ENCODE measurements around the gene GRIP1. TPM values are rescaled to one million over a fixed set of nuclear protein-coding genes. Genes with fewer than 3 reads are reported as not detected.

Gene GRIP1
- total and polyA plus RNA-seq, 4 donors = 0.38 to 3.4 (median 1.3) TPM

GRCh38 chr12:66697404-66697803 lies 18.5 kb upstream of the GRIP1 start:
- Histone ChIP-seq H3K9me3 (ENCODE audit: control insufficient read depth, low read length) (no peaks in the 10 kb centered on the region), H3K27ac (ENCODE audit: low read depth in 1 of 2, low read length in 2 of 2) (no peak overlapping the region), H3K27me3 (ENCODE audit: control insufficient read depth in 1 of 2, insufficient read depth in 2 of 2, low read length in 1 of 2) (no peaks in the 10 kb centered on the region), H3K36me3 (ENCODE audit: control insufficient read depth in 1 of 2, insufficient read depth in 2 of 2, low read length in 1 of 2) (no peaks in the 10 kb centered on the region), H3K4me3 (ENCODE audit: low read length in 2 of 2) (no peak overlapping the region), H3K4me1 (ENCODE audit: control insufficient read depth in 1 of 2, insufficient read depth in 2 of 2, low read length in 2 of 2) (no peaks in the 10 kb centered on the region)
- ATAC-seq (ENCODE audit: low FRiP score) = no peak
- DNase-seq = no peak
- 68 to 77% methylated on average over 3 of the region's 3 CpGs for WGBS, 2 donors
- intact Hi-C loops (cut with DNase I) = no loop called here

GRCh38 chr12:66694666-66695613 lies 16.1 kb upstream of the GRIP1 start:
- DNase-seq (no peak), ATAC-seq (ENCODE audit: low FRiP score) (no peak)
- no peaks in the 10 kb centered on the region for H3K4me1 ChIP-seq (ENCODE audit: control insufficient read depth in 1 of 2, insufficient read depth in 2 of 2, low read length in 2 of 2)
- intact Hi-C loops (cut with DNase I) = loop anchor here in 1 of 2 donors (5.0 kb wide), 1 partner anchor 423 kb away; no protein-coding TSS in a partner anchor
- H3K36me3 ChIP-seq (ENCODE audit: control insufficient read depth in 1 of 2, insufficient read depth in 2 of 2, low read length in 1 of 2) = no peaks in the 10 kb centered on the region
- no peak overlapping the region for H3K27ac ChIP-seq (ENCODE audit: low read depth in 1 of 2, low read length in 2 of 2)
- H3K4me3 ChIP-seq (ENCODE audit: low read length in 2 of 2) = no peak overlapping the region
- 64 to 67% methylated on average over 5 of the region's 5 CpGs for WGBS, 2 donors
- no peaks in the 10 kb centered on the region for H3K27me3 ChIP-seq (ENCODE audit: control insufficient read depth in 1 of 2, insufficient read depth in 2 of 2, low read length in 1 of 2)
- no peaks in the 10 kb centered on the region for H3K9me3 ChIP-seq (ENCODE audit: control insufficient read depth, low read length)

- H3K27me3 ChIP-seq (ENCODE audit: control insufficient read depth in 1 of 2, insufficient read depth in 2 of 2, low read length in 1 of 2) = no peaks in the 10 kb centered on the region
- intact Hi-C loops (cut with DNase I) = loop anchor here in 1 of 2 donors (5.0 kb wide), 1 partner anchor 422 kb away; no protein-coding TSS in a partner anchor
Measured at GRCh38 chr12:66693901-66694513, 15.1 kb upstream of the GRIP1 start.

GRCh38 chr12:66692986-66693385 lies 14.1 kb upstream of the GRIP1 start:
- Histone ChIP-seq H3K9me3 (ENCODE audit: control insufficient read depth, low read length) (no peaks in the 10 kb centered on the region), H3K27me3 (ENCODE audit: control insufficient read depth in 1 of 2, insufficient read depth in 2 of 2, low read length in 1 of 2) (no peaks in the 10 kb centered on the region), H3K4me1 (ENCODE audit: control insufficient read depth in 1 of 2, insufficient read depth in 2 of 2, low read length in 2 of 2) (no peaks in the 10 kb centered on the region), H3K36me3 (ENCODE audit: control insufficient read depth in 1 of 2, insufficient read depth in 2 of 2, low read length in 1 of 2) (no peaks in the 10 kb centered on the region), H3K4me3 (ENCODE audit: low read length in 2 of 2) (no peak overlapping the region), H3K27ac (ENCODE audit: low read depth in 1 of 2, low read length in 2 of 2) (no peak overlapping the region)
- 66 to 72% methylated on average over 4 of the region's 4 CpGs for WGBS, 2 donors
- intact Hi-C loops (cut with DNase I) = loop anchor here in 1 of 2 donors (5.0 kb wide), 1 partner anchor 421 kb away; no protein-coding TSS in a partner anchor
- ATAC-seq (ENCODE audit: low FRiP score) (no peak), DNase-seq (no peak)

More at GRCh38 chr12:66693901-66694513, 15.1 kb upstream of the GRIP1 start:
- Histone ChIP-seq H3K4me3 (ENCODE audit: low read length in 2 of 2) (no peak overlapping the region), H3K9me3 (ENCODE audit: control insufficient read depth, low read length) (no peaks in the 10 kb centered on the region), H3K27ac (ENCODE audit: low read depth in 1 of 2, low read length in 2 of 2) (no peak overlapping the region), H3K36me3 (ENCODE audit: control insufficient read depth in 1 of 2, insufficient read depth in 2 of 2, low read length in 1 of 2) (no peaks in the 10 kb centered on the region), H3K4me1 (ENCODE audit: control insufficient read depth in 1 of 2, insufficient read depth in 2 of 2, low read length in 2 of 2) (no peaks in the 10 kb centered on the region)
- WGBS, 2 donors = 0% methylated on average over 1 of the region's 1 CpG
- DNase-seq (no peak), ATAC-seq (ENCODE audit: low FRiP score) (peak; percentile 76)

- H3K36me3 ChIP-seq (ENCODE audit: control insufficient read depth in 1 of 2, insufficient read depth in 2 of 2, low read length in 1 of 2) = no peaks in the 10 kb centered on the region
- 83 to 86% methylated on average over 1 of the region's 1 CpG for WGBS, 2 donors
- no peak for ATAC-seq (ENCODE audit: low FRiP score)
- no peak overlapping the region for H3K4me3 ChIP-seq (ENCODE audit: low read length in 2 of 2)
- H3K9me3 ChIP-seq (ENCODE audit: control insufficient read depth, low read length) = no peaks in the 10 kb centered on the region
- H3K4me1 ChIP-seq (ENCODE audit: control insufficient read depth in 1 of 2, insufficient read depth in 2 of 2, low read length in 2 of 2) = no peaks in the 10 kb centered on the region
- H3K27me3 ChIP-seq (ENCODE audit: control insufficient read depth in 1 of 2, insufficient read depth in 2 of 2, low read length in 1 of 2) = no peaks in the 10 kb centered on the region
- H3K27ac ChIP-seq (ENCODE audit: low read depth in 1 of 2, low read length in 2 of 2) = no peak overlapping the region
- intact Hi-C loops (cut with DNase I) = loop anchor here in 1 of 2 donors (5.0 kb wide), 1 partner anchor 420 kb away; no protein-coding TSS in a partner anchor
- DNase-seq = no peak
Measured at GRCh38 chr12:66692170-66692569, 13.3 kb upstream of the GRIP1 start.

- Histone ChIP-seq H3K27me3 (ENCODE audit: control insufficient read depth in 1 of 2, insufficient read depth in 2 of 2, low read length in 1 of 2) (no peaks in the 10 kb centered on the region), H3K4me1 (ENCODE audit: control insufficient read depth in 1 of 2, insufficient read depth in 2 of 2, low read length in 2 of 2) (no peaks in the 10 kb centered on the region), H3K36me3 (ENCODE audit: control insufficient read depth in 1 of 2, insufficient read depth in 2 of 2, low read length in 1 of 2) (no peaks in the 10 kb centered on the region), H3K9me3 (ENCODE audit: control insufficient read depth, low read length) (no peaks in the 10 kb centered on the region), H3K27ac (ENCODE audit: low read depth in 1 of 2, low read length in 2 of 2) (no peak overlapping the region), H3K4me3 (ENCODE audit: low read length in 2 of 2) (no peak overlapping the region)
- WGBS, 2 donors = 59 to 63% methylated on average over 8 of the region's 8 CpGs
- DNase-seq (no peak), ATAC-seq (ENCODE audit: low FRiP score) (peak; percentile 41)
- intact Hi-C loops (cut with DNase I) = loop anchor here in 1 of 2 donors (10.0 kb wide), 1 partner anchor 414 kb away; no protein-coding TSS in a partner anchor
Measured at GRCh38 chr12:66688846-66689439, 10.1 kb upstream of the GRIP1 start.

- 90 to 96% methylated on average over 6 of the region's 6 CpGs for WGBS, 2 donors
- Histone ChIP-seq H3K4me1 (ENCODE audit: control insufficient read depth in 1 of 2, insufficient read depth in 2 of 2, low read length in 2 of 2) (no peaks in the 10 kb centered on the region), H3K36me3 (ENCODE audit: control insufficient read depth in 1 of 2, insufficient read depth in 2 of 2, low read length in 1 of 2) (no peaks in the 10 kb centered on the region), H3K27me3 (ENCODE audit: control insufficient read depth in 1 of 2, insufficient read depth in 2 of 2, low read length in 1 of 2) (no peaks in the 10 kb centered on the region), H3K9me3 (ENCODE audit: control insufficient read depth, low read length) (no peaks in the 10 kb centered on the region), H3K27ac (ENCODE audit: low read depth in 1 of 2, low read length in 2 of 2) (no peak overlapping the region), H3K4me3 (ENCODE audit: low read length in 2 of 2) (no peak overlapping the region)
- no peak for ATAC-seq (ENCODE audit: low FRiP score)
- intact Hi-C loops (cut with DNase I) = loop anchor here (2.0 to 10.0 kb wide), 2 partner anchors 23 to 409 kb away; no protein-coding TSS in a partner anchor
- DNase-seq = no peak
Measured at GRCh38 chr12:66684222-66684621, 5.3 kb upstream of the GRIP1 start.

GRCh38 chr12:66683822-66684221 lies 4.9 kb upstream of the GRIP1 start:
- 94 to 95% methylated on average over 3 of the region's 3 CpGs for WGBS, 2 donors
- H3K4me1 ChIP-seq (ENCODE audit: control insufficient read depth in 1 of 2, insufficient read depth in 2 of 2, low read length in 2 of 2) = peaks cover 0 to 2% of the 10 kb centered on the region in 2 donors
- intact Hi-C loops (cut with DNase I) = loop anchor here (2.0 to 10.0 kb wide), 2 partner anchors 23 to 409 kb away; no protein-coding TSS in a partner anchor
- DNase-seq = no peak
- H3K9me3 ChIP-seq (ENCODE audit: control insufficient read depth, low read length) = no peaks in the 10 kb centered on the region
- no peak overlapping the region for H3K4me3 ChIP-seq (ENCODE audit: low read length in 2 of 2)
- no peaks in the 10 kb centered on the region for H3K27me3 ChIP-seq (ENCODE audit: control insufficient read depth in 1 of 2, insufficient read depth in 2 of 2, low read length in 1 of 2)
- H3K36me3 ChIP-seq (ENCODE audit: control insufficient read depth in 1 of 2, insufficient read depth in 2 of 2, low read length in 1 of 2) = no peaks in the 10 kb centered on the region
- H3K27ac ChIP-seq (ENCODE audit: low read depth in 1 of 2, low read length in 2 of 2) = no peak overlapping the region
- ATAC-seq (ENCODE audit: low FRiP score) = no peak
